Activated CD8-positive, alpha-beta T cell treated with anti-CD3 and anti-CD28 coated beads for 36 hours (primary cell): Measurements from ENCODE around the gene ZNRF2. TPM values are rescaled to one million over a fixed set of nuclear protein-coding genes. Genes with fewer than 3 reads are reported as not detected.

Experiments used
- ATAC-seq: fragments of 200-7000 bp; cut with Tn5 transposase; one replicate; pipeline ENCODE4 v1.10.0; 2021; ENCODE audit warnings: mild to moderate bottlenecking, moderate library complexity
- CTCF ChIA-PET: fragments of 350-600 bp; sonication (Branson Sonifier 250); formaldehyde crosslinking; loops from one replicate; lab custom pipeline; 2021; ENCODE audit warnings: antibody characterized with exemption; lab: Charles Lee
- POLR2A ChIA-PET: fragments of 350-600 bp; sonication (Branson Sonifier 250); formaldehyde crosslinking; loops from one replicate; lab custom pipeline; 2021; ENCODE audit warnings: antibody characterized with exemption; lab: Charles Lee
- DNase-seq: peaks from one replicate; pipeline ENCODE4 v3.0.0-alpha.2; 2020
- H3K27ac Mint-ChIP-seq: one replicate; pipeline ENCODE4 v1.8.0; 2021; ENCODE audit warnings: mild to moderate bottlenecking, mixed read lengths
- H3K27me3 Mint-ChIP-seq: one replicate; pipeline ENCODE4 v1.8.0; 2021; ENCODE audit warnings: mixed read lengths
- H3K36me3 Mint-ChIP-seq: one replicate; pipeline ENCODE4 v1.8.0; 2021; ENCODE audit warnings: low read depth, mixed read lengths
- H3K4me1 Mint-ChIP-seq: one replicate; pipeline ENCODE4 v1.8.0; 2021; ENCODE audit warnings: low read depth, mixed read lengths
- H3K4me3 Mint-ChIP-seq: one replicate; pipeline ENCODE4 v1.8.0; 2021; ENCODE audit warnings: mild to moderate bottlenecking, moderate library complexity, mixed read lengths
- H3K9me3 Mint-ChIP-seq: one replicate; pipeline ENCODE4 v1.8.0; 2021; ENCODE audit warnings: mixed read lengths
- CTCF ChIP-seq: fragments of 200-600 bp; IDR thresholded peaks from one replicate; pipeline ENCODE4 v1.8.0; 2022; ENCODE audit warnings: antibody characterized with exemption, mild to moderate bottlenecking
- intact Hi-C: fragments of 100-400 bp; cut with micrococcal nuclease; formaldehyde crosslinking; loops from one replicate; pipeline ENCODE4 v1.10.0; 2022
- total RNA-seq, 2 experiments: library from RNA; stranded (reverse); gene quantifications; one replicate each; pipeline ENCODE4 v1.2.3, GENCODE V29; 2021

Gene ZNRF2
- total RNA-seq, 2 experiments from 2014 or later: 8.9 to 9.7 TPM

GRCh38 chr7:30364773-30365172 is 80.4 kb downstream of the ZNRF2 start:
- Mint-ChIP-seq H3K4me3 (no peak overlapping the region), H3K36me3 (peaks cover 2% of the 10 kb centered on the region), H3K27ac (no peak overlapping the region), H3K9me3 (no peaks in the 10 kb centered on the region), H3K4me1 (no peaks in the 10 kb centered on the region), H3K27me3 (no peaks in the 10 kb centered on the region)
- POLR2A ChIA-PET: no interaction called here
- no peak for ATAC-seq
- intact Hi-C loops: no loop called here
- CTCF ChIA-PET: no interaction called here
- no peak for DNase-seq
- no peak for TF ChIP-seq CTCF

GRCh38 chr7:30365621-30366020 is 81.2 kb downstream of the ZNRF2 start:
- Mint-ChIP-seq H3K36me3 (peaks cover 2% of the 10 kb centered on the region), H3K4me3 (no peak overlapping the region), H3K4me1 (no peaks in the 10 kb centered on the region), H3K27ac (no peak overlapping the region), H3K9me3 (no peaks in the 10 kb centered on the region), H3K27me3 (no peaks in the 10 kb centered on the region)
- no peak for TF ChIP-seq CTCF
- intact Hi-C loops: no loop called here
- ATAC-seq (no peak), DNase-seq (no peak)
- POLR2A ChIA-PET: no interaction called here
- CTCF ChIA-PET: no interaction called here

GRCh38 chr7:30366606-30367005 is 82.2 kb downstream of the ZNRF2 start:
- no peaks in the 10 kb centered on the region for H3K9me3 Mint-ChIP-seq
- DNase-seq: no peak
- peaks cover 5% of the 10 kb centered on the region for H3K36me3 Mint-ChIP-seq
- no peak overlapping the region for H3K4me3 Mint-ChIP-seq
- no peaks in the 10 kb centered on the region for H3K4me1 Mint-ChIP-seq
- ChIA-PET POLR2A (no interaction called here), CTCF (no interaction called here)
- no peak for ATAC-seq
- no peak overlapping the region for H3K27ac Mint-ChIP-seq
- intact Hi-C loops: no loop called here
- no peaks in the 10 kb centered on the region for H3K27me3 Mint-ChIP-seq
- no peak for TF ChIP-seq CTCF

GRCh38 chr7:30367561-30367960 is 83.2 kb downstream of the ZNRF2 start:
- H3K4me3 Mint-ChIP-seq: no peak overlapping the region
- peaks cover 7% of the 10 kb centered on the region for H3K36me3 Mint-ChIP-seq
- POLR2A ChIA-PET: no interaction called here
- no peaks in the 10 kb centered on the region for H3K27me3 Mint-ChIP-seq
- no peaks in the 10 kb centered on the region for H3K9me3 Mint-ChIP-seq
- ATAC-seq (no peak), DNase-seq (no peak)
- no peak overlapping the region for H3K27ac Mint-ChIP-seq
- TF ChIP-seq CTCF: no peak
- CTCF ChIA-PET: interaction anchor here (1.7 kb wide), 1 partner anchor 92 kb away, joined by 5 read pairs; no protein-coding TSS in a partner anchor
- intact Hi-C loops: no loop called here
- H3K4me1 Mint-ChIP-seq: no peaks in the 10 kb centered on the region

- TF ChIP-seq CTCF: no peak
- POLR2A ChIA-PET: no interaction called here
- no peaks in the 10 kb centered on the region for H3K27me3 Mint-ChIP-seq
- ATAC-seq (no peak), DNase-seq (no peak)
- no peaks in the 10 kb centered on the region for H3K9me3 Mint-ChIP-seq
- no peak overlapping the region for H3K4me3 Mint-ChIP-seq
- intact Hi-C loops: no loop called here
- no peak overlapping the region for H3K27ac Mint-ChIP-seq
- H3K36me3 Mint-ChIP-seq: peaks cover 5% of the 10 kb centered on the region
- CTCF ChIA-PET: no interaction called here
- H3K4me1 Mint-ChIP-seq: no peaks in the 10 kb centered on the region
These were observed 85.5 kb downstream of the ZNRF2 start for GRCh38 chr7:30369879-30370278.
